Uterus (tissue), 4 donors: ENCODE measurements around the gene LSAMP. TPM values are rescaled to one million over a fixed set of nuclear protein-coding genes. Genes with fewer than 3 reads are reported as not detected.
A peak's percentile ranks its signal among the peaks of the same experiment; 100 is the strongest.
"Not testable (repeated sequence)": the region's sequence is repeated elsewhere in the genome, so short reads cannot be mapped to it uniquely, and the experiment has no call there.

ENCODE experiments used
- DNase-seq, 2 donors: peaks; one replicate each; pipeline ENCODE4 v3.0.0-alpha.2; 2019 to 2020
- H3K27ac ChIP-seq, 2 donors: fragments of 200-600 bp; sonication (generic); 1 replicate in 1 of 2; 2 replicates in 1 of 2; pipeline ENCODE4 v1.5.1; 2016 to 2018
- H3K27me3 ChIP-seq, 2 donors: fragments of 200-600 bp; sonication (generic); one replicate each; pipeline ENCODE4 v1.5.1; 2018 to 2019; ENCODE audit warnings: control low read depth in 1 of 2
- H3K36me3 ChIP-seq, 2 donors: fragments of 200-600 bp; sonication (generic); one replicate each; pipeline ENCODE4 v1.5.1; 2019; ENCODE audit warnings: control low read depth in 1 of 2
- H3K4me1 ChIP-seq, 2 donors: fragments of 200-600 bp; sonication (generic); one replicate each; pipeline ENCODE4 v1.5.1; 2018 to 2019; ENCODE audit warnings: control low read depth in 1 of 2
- H3K4me3 ChIP-seq, 2 donors: fragments of 200-600 bp; sonication (generic); 1 replicate in 1 of 2; 2 replicates in 1 of 2; pipeline ENCODE4 v1.5.1; 2018 to 2019; ENCODE audit warnings: mild to moderate bottlenecking in 1 of 2
- H3K9me3 ChIP-seq, 2 donors: fragments of 200-600 bp; sonication (generic); one replicate each; pipeline ENCODE4 v1.5.1; 2019; ENCODE audit warnings: control low read depth in 1 of 2
- CTCF ChIP-seq, 4 experiments: fragments of 200-600 bp in 2 of 4; fragments of 450-650 bp in 2 of 4; sonication (generic) in 2 of 4; IDR thresholded peaks; one replicate each; pipeline ENCODE4 v1.5.1; 2016 to 2019; ENCODE audit warnings: antibody characterized with exemption in 4 of 4, mild to moderate bottlenecking in 2 of 4, moderate library complexity in 1 of 4
- POLR2A ChIP-seq, 2 donors: fragments of 450-650 bp; IDR thresholded peaks; one replicate each; pipeline ENCODE4 v1.6.1; 2016; ENCODE audit warnings: antibody characterized with exemption in 2 of 2, mild to moderate bottlenecking in 1 of 2, moderate library complexity in 1 of 2
- intact Hi-C: fragments of 100-400 bp; cut with DNase I; formaldehyde crosslinking; loops from one replicate; pipeline ENCODE4 v1.15.1; 2023; ENCODE audit warnings: low total_unique reads
- small RNA-seq: library from RNA; depleted of rRNA; stranded (forward); fragments of <200 nt; gene quantifications from one replicate; pipeline ENCODE3, GENCODE V24; 2016
- total RNA-seq, 4 donors: library from RNA; depleted of rRNA in 3 of 4; stranded (reverse); fragments of >200 nt in 3 of 4; gene quantifications; one replicate each; pipeline versions ENCODE4 v1.1.0 to v1.2.4, GENCODE V29; 2014 to 2023
- donor health status: DM: yes; HTN: yes; CAD: no.

LSAMP gene
- total RNA-seq, 4 donors from 2014 or later = 0.26 to 25.8 (median 1.8) TPM

- Histone ChIP-seq H3K36me3 (no peaks in the 10 kb centered on the region), H3K9me3 (no peaks in the 10 kb centered on the region), H3K4me1 (peaks cover 0 to 9% of the 10 kb centered on the region in 2 donors), H3K27me3 (no peaks in the 10 kb centered on the region), H3K4me3 (no peak overlapping the region), H3K27ac (peak overlapping the region; percentile 76 to 81)
- TF ChIP-seq CTCF (IDR thresholded peaks at IDR 0.05) = no peak
- TF ChIP-seq POLR2A (IDR thresholded peaks at IDR 0.05) = no peak
- DNase-seq = peak in 1 of 2 donors; percentile 31
- intact Hi-C loops = no loop called here
These were observed 678.5 kb downstream of the LSAMP start for GRCh38 chr3:115766587-115767482.

- TF ChIP-seq CTCF (IDR thresholded peaks at IDR 0.05) = no peak
- no peak for TF ChIP-seq POLR2A (IDR thresholded peaks at IDR 0.05)
- peaks cover 0 to 9% of the 10 kb centered on the region in 2 donors for H3K4me1 ChIP-seq
- no peak overlapping the region for H3K4me3 ChIP-seq
- intact Hi-C loops = no loop called here
- no peaks in the 10 kb centered on the region for H3K36me3 ChIP-seq
- H3K9me3 ChIP-seq = no peaks in the 10 kb centered on the region
- H3K27ac ChIP-seq = peak overlapping the region in 1 of 2 donors; percentile 18
- no peaks in the 10 kb centered on the region for H3K27me3 ChIP-seq
- no peak for DNase-seq
These were observed 683.4 kb downstream of the LSAMP start for GRCh38 chr3:115761927-115762305.

GRCh38 chr3:115760716-115761115 lies 684.6 kb downstream of the LSAMP start:
- Histone ChIP-seq H3K27ac (no peak overlapping the region), H3K4me3 (no peak overlapping the region), H3K4me1 (peaks cover 0 to 2% of the 10 kb centered on the region in 2 donors), H3K27me3 (no peaks in the 10 kb centered on the region), H3K9me3 (no peaks in the 10 kb centered on the region), H3K36me3 (no peaks in the 10 kb centered on the region)
- intact Hi-C loops = no loop called here
- no peak for DNase-seq
- no peak for TF ChIP-seq POLR2A (IDR thresholded peaks at IDR 0.05)
- no peak for TF ChIP-seq CTCF (IDR thresholded peaks at IDR 0.05)

GRCh38 chr3:115758076-115758763 lies 687.1 kb downstream of the LSAMP start:
- Histone ChIP-seq H3K36me3 (no peaks in the 10 kb centered on the region), H3K4me3 (no peak overlapping the region), H3K27me3 (no peaks in the 10 kb centered on the region), H3K27ac (no peak overlapping the region), H3K4me1 (no peaks in the 10 kb centered on the region), H3K9me3 (no peaks in the 10 kb centered on the region)
- intact Hi-C loops = no loop called here
- DNase-seq = no peak
- TF ChIP-seq POLR2A (IDR thresholded peaks at IDR 0.05) (no peak), CTCF (IDR thresholded peaks at IDR 0.05) (no peak)

DNA sequence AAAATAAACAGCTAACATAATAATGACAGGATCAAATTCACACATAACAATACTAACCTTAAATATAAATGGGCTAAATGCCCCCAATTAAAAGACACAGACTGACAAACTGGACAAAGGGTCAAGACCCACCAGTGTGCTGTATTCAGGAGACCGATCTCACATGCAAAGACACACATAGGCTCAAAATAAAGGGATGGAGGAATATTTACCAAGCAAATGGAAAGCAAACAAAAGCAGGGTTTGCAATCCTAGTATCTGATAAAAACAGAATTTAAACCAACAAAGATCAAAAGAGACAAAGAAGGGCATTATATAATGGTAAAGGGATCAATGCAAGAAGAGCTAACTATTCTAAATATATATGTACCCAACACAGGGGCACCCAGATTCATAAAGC lies 692.3 kb downstream of the LSAMP start:
- H3K27me3 ChIP-seq, H3K4me3 ChIP-seq, DNase-seq, H3K36me3 ChIP-seq, intact Hi-C loops, H3K27ac ChIP-seq, H3K4me1 ChIP-seq, H3K9me3 ChIP-seq: not testable (repeated sequence)

Small RNA genes within 50 kb of the gene (small RNA-seq; reads per million reads assigned to genes)
- not detected for gene RN7SL815P
